ENCODE results near the gene GSG1L. TPM values are rescaled to one million over a fixed set of nuclear protein-coding genes. Genes with fewer than 3 reads are reported as not detected.

The GSG1L gene
- total RNA-seq, 1 donor from 2014 or later = 1.6 TPM

GRCh38 chr16:27994686-27995085 lies 68.8 kb downstream of the GSG1L start:
- intact Hi-C loops (cut with DNase I) = no loop called here
- Histone ChIP-seq H3K9me3 (no peaks in the 10 kb centered on the region), H3K36me3 (no peaks in the 10 kb centered on the region), H3K27me3 (no peaks in the 10 kb centered on the region), H3K27ac (no peak overlapping the region), H3K4me1 (peaks cover 3% of the 10 kb centered on the region), H3K4me3 (no peak overlapping the region)
- no peak for TF ChIP-seq CTCF (IDR thresholded peaks at IDR 0.05)
- DNase-seq (no peak), ATAC-seq (no peak)

- H3K4me1 ChIP-seq = peaks cover 3% of the 10 kb centered on the region
- H3K9me3 ChIP-seq = no peaks in the 10 kb centered on the region
- no peak for ATAC-seq
- no peaks in the 10 kb centered on the region for H3K27me3 ChIP-seq
- no peak overlapping the region for H3K27ac ChIP-seq
- H3K4me3 ChIP-seq = no peak overlapping the region
- H3K36me3 ChIP-seq = no peaks in the 10 kb centered on the region
- TF ChIP-seq CTCF (IDR thresholded peaks at IDR 0.05) = no peak
- DNase-seq = no peak
- intact Hi-C loops (cut with DNase I) = no loop called here
These were observed 69.9 kb downstream of the GSG1L start for GRCh38 chr16:27993587-27993986.

GRCh38 chr16:27991876-27992275 lies 71.6 kb downstream of the GSG1L start:
- no peaks in the 10 kb centered on the region for H3K36me3 ChIP-seq
- DNase-seq = no peak
- H3K4me1 ChIP-seq = peaks cover 3% of the 10 kb centered on the region
- intact Hi-C loops (cut with DNase I) = no loop called here
- no peaks in the 10 kb centered on the region for H3K27me3 ChIP-seq
- no peaks in the 10 kb centered on the region for H3K9me3 ChIP-seq
- no peak overlapping the region for H3K27ac ChIP-seq
- no peak for TF ChIP-seq CTCF (IDR thresholded peaks at IDR 0.05)
- H3K4me3 ChIP-seq = no peak overlapping the region
- ATAC-seq = no peak

- no peak overlapping the region for H3K4me3 ChIP-seq
- DNase-seq (no peak), ATAC-seq (no peak)
- no peaks in the 10 kb centered on the region for H3K9me3 ChIP-seq
- no peaks in the 10 kb centered on the region for H3K4me1 ChIP-seq
- no peak overlapping the region for H3K27ac ChIP-seq
- TF ChIP-seq CTCF (IDR thresholded peaks at IDR 0.05) = no peak
- H3K36me3 ChIP-seq = no peaks in the 10 kb centered on the region
- intact Hi-C loops (cut with DNase I) = no loop called here
- H3K27me3 ChIP-seq = no peaks in the 10 kb centered on the region
These were observed 77.5 kb downstream of the GSG1L start for GRCh38 chr16:27985981-27986380.

- Histone ChIP-seq H3K27me3 (no peaks in the 10 kb centered on the region), H3K4me3 (no peak overlapping the region), H3K36me3 (no peaks in the 10 kb centered on the region), H3K27ac (no peak overlapping the region), H3K4me1 (no peaks in the 10 kb centered on the region), H3K9me3 (no peaks in the 10 kb centered on the region)
- DNase-seq = peak; percentile 13
- no peak for TF ChIP-seq CTCF (IDR thresholded peaks at IDR 0.05)
- intact Hi-C loops (cut with DNase I) = no loop called here
- no peak for ATAC-seq
These were observed 79.4 kb downstream of the GSG1L start for GRCh38 chr16:27984121-27984520.

- Histone ChIP-seq H3K9me3 (no peaks in the 10 kb centered on the region), H3K27ac (no peak overlapping the region), H3K4me3 (no peak overlapping the region), H3K36me3 (no peaks in the 10 kb centered on the region), H3K27me3 (no peaks in the 10 kb centered on the region), H3K4me1 (no peaks in the 10 kb centered on the region)
- no peak for ATAC-seq
- DNase-seq = no peak
- TF ChIP-seq CTCF (IDR thresholded peaks at IDR 0.05) = no peak
- intact Hi-C loops (cut with DNase I) = no loop called here
These were observed 80.3 kb downstream of the GSG1L start for GRCh38 chr16:27983244-27983643.

All from upper lobe of right lung (tissue), 1 donor.